Heart left ventricle (tissue), 16 donors: ENCODE results near the gene NAGS. TPM values are rescaled to one million over a fixed set of nuclear protein-coding genes. Genes with fewer than 3 reads are reported as not detected.

Experiments used
- ATAC-seq, 4 donors: fragments of 200-7000 bp; cut with Tn5 transposase; one replicate each; pipeline ENCODE4 v1.9.1; 2020 to 2022; ENCODE audit warnings: moderate library complexity in 4 of 4, mild to moderate bottlenecking in 3 of 4, moderate number of reproducible peaks in 1 of 4
- DNase-seq, 5 donors: peaks; one replicate each; pipeline ENCODE4 v3.0.0-alpha.2; 2020
- H3K27ac ChIP-seq, 12 donors: fragments of 200-600 bp; sonication (generic) in 4 of 12; one replicate each; pipeline versions ENCODE4 v1.5.0 to v1.8.0; 2016 to 2022; ENCODE audit warnings: mild to moderate bottlenecking in 2 of 12
- H3K27me3 ChIP-seq, 9 donors: fragments of 200-600 bp; sonication (generic) in 2 of 9; one replicate each; pipeline versions ENCODE4 v1.5.1 to v1.8.0; 2016 to 2022; ENCODE audit warnings: mild to moderate bottlenecking in 3 of 9
- H3K36me3 ChIP-seq, 9 donors: fragments of 200-600 bp; sonication (generic) in 2 of 9; one replicate each; pipeline versions ENCODE4 v1.5.0 to v1.8.0; 2018 to 2022; ENCODE audit warnings: mild to moderate bottlenecking in 2 of 9
- H3K4me1 ChIP-seq, 12 donors: fragments of 200-600 bp; sonication (generic) in 4 of 12; one replicate each; pipeline versions ENCODE4 v1.5.0 to v1.8.0; 2016 to 2022; ENCODE audit warnings: mild to moderate bottlenecking in 3 of 12
- H3K4me3 ChIP-seq, 12 donors: fragments of 200-600 bp; sonication (generic) in 4 of 12; one replicate each; pipeline versions ENCODE4 v1.5.0 to v1.8.0; 2017 to 2022; ENCODE audit warnings: mild to moderate bottlenecking in 9 of 12, moderate library complexity in 4 of 12
- H3K9me3 ChIP-seq, 12 donors: fragments of 200-600 bp; sonication (generic) in 4 of 12; one replicate each; pipeline versions ENCODE4 v1.5.0 to v1.8.0; 2016 to 2022; ENCODE audit warnings: mild to moderate bottlenecking in 1 of 12
- POLR2A ChIP-seq, 2 donors: fragments of 450-650 bp; IDR thresholded peaks; one replicate each; pipeline ENCODE4 v1.6.1; 2017; ENCODE audit warnings: antibody characterized with exemption in 2 of 2, mild to moderate bottlenecking in 2 of 2, moderate library complexity in 2 of 2
- WGBS, 4 donors: extraction: QIAGEN DNeasy Blood & Tissue Kit in 2 of 4; methylation state at CpG; one replicate each; pipeline versions ENCODE4 v1.1.5 to v1.1.7; 2013 to 2018; 5-methylcytosine and 5-hydroxymethylcytosine counted together
- intact Hi-C, 10 donors: fragments of 100-400 bp; cut with DNase I; formaldehyde crosslinking; loops; one replicate each; pipeline versions ENCODE4 v1.11.1 to v1.14.2; 2022
- polyA plus RNA-seq, 2 donors: library from polyadenylated mRNA; stranded (reverse); fragments of 200-250 nt; gene quantifications; one replicate each; pipeline ENCODE4 v1.2.3, GENCODE V29; 2013
- total RNA-seq, 9 donors: library from RNA; depleted of rRNA in 2 of 9; stranded (reverse); fragments of >200 nt in 2 of 9; fragmentation: NEBNext Ultra II Directional in 3 of 9; extraction: Animal tissue kit (Norgen Biotek cat#: 25700) in 3 of 9; gene quantifications; one replicate each; pipeline versions ENCODE4 v1.1.0 to v1.2.4, GENCODE V29; 2016 to 2023
- TF ChIP-seq, protein P1 (sequence below), 12 donors: fragments of 200-600 bp; sonication (generic) in 4 of 12; IDR thresholded peaks; one replicate each; pipeline versions ENCODE4 v1.5.0 to v1.8.0; 2018 to 2022; ENCODE audit warnings: antibody characterized with exemption in 12 of 12, mild to moderate bottlenecking in 5 of 12
- donor health status: ischemic (EF 13 %, LVEDD 7.1; RV severe dilation, severe dysfunction).
- donor health status: healthy with polysubstance abuse.
- donor health status: DM: no; HTN: yes; CAD: no.
- donor health status: DM: no; HTN: no; CAD: no.
- donor health status: ischemic (EF 25% LVEDD 6.9; RV normal size, moderate dysfunction).
- donor health status: ischemic (EF 25% LVEDD 5.7; RV mildly dilated, moderate dysfunction).
- donor health status: healthy.
- donor health status: DM: yes; HTN: yes; CAD: no.
- donor health status: ischemic (EF 35%, LVEDD 5.7; RV mildly dilated, moderate dysfunction).
- donor health status: nonischemic (EF 11% LVEDD 7.7; RV severe dilation, severe dysfunction).
- donor health status: DM: yes; HTN: yes; CAD: no.
- donor health status: PGD.
- donor health status: ischemic (EF 29% LVEDD 5.4; RV normal size, mild dysfunction).
- donor health status: nonischemic (EF 23%, LVEDD 6.1; RV moderate dilation, normal function).

NAGS gene
- total and polyA plus RNA-seq, 11 donors, result 0.20 to 1.2 (median 0.57) TPM

- intact Hi-C loops, result loop anchor here in 1 of 10 donors (10.0 kb wide), 1 partner anchor 124 kb away; no protein-coding TSS in a partner anchor
- 80 to 92% (median 84%) methylated on average over 4 of the region's 4 CpGs for WGBS, 4 donors
- Histone ChIP-seq H3K27me3 (peaks cover 0 to 26% (median 10%) of the 10 kb centered on the region in 9 donors), H3K27ac (no peak overlapping the region), H3K36me3 (no peaks in the 10 kb centered on the region), H3K4me3 (no peak overlapping the region), H3K9me3 (no peaks in the 10 kb centered on the region), H3K4me1 (peaks cover 0 to 10% (median 7%) of the 10 kb centered on the region in 12 donors)
- DNase-seq (no peak), ATAC-seq (no peak)
- TF ChIP-seq, protein P1, sequence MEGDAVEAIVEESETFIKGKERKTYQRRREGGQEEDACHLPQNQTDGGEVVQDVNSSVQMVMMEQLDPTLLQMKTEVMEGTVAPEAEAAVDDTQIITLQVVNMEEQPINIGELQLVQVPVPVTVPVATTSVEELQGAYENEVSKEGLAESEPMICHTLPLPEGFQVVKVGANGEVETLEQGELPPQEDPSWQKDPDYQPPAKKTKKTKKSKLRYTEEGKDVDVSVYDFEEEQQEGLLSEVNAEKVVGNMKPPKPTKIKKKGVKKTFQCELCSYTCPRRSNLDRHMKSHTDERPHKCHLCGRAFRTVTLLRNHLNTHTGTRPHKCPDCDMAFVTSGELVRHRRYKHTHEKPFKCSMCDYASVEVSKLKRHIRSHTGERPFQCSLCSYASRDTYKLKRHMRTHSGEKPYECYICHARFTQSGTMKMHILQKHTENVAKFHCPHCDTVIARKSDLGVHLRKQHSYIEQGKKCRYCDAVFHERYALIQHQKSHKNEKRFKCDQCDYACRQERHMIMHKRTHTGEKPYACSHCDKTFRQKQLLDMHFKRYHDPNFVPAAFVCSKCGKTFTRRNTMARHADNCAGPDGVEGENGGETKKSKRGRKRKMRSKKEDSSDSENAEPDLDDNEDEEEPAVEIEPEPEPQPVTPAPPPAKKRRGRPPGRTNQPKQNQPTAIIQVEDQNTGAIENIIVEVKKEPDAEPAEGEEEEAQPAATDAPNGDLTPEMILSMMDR (IDR thresholded peaks at IDR 0.05), result no peak
- TF ChIP-seq POLR2A (IDR thresholded peaks at IDR 0.05), result no peak
Measured at GRCh38 chr17:43999024-43999423, 5.4 kb upstream of the NAGS start.

DNA sequence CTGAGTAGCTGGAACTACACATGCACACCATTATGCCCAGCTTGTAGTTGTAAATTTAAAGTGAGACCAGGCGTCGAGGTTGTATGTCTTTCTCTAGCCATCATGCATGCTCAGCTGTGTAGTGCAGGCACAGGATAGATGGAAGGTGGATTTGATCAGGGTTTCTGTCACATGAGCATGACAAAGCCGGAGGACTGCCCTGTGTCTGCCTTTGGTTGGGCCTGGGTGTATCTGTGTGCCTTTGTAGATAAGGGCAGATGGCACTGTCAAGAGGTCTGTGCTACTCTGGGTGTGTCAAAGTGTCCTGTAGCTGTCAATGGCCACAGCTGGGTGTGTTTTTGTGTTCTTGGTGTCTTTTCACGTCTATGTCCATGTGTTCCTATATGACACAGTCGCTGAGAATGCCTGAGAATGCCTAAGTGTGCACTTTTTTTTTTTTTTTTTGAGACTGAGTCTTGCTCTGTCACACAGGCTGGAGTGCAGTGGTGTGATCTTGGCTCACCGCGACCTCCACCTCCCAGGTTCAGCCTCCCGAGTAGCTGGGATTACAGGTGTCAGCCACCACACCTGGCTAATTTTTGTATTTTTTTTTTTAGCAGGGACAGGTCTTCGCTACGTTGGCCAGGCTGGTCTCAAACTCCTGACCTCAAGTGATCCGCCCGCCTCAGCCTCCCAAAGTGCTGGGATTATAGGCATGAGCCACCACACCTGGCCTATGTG is 4.1 kb upstream of the NAGS start:
- TF ChIP-seq, protein P1 (IDR thresholded peaks at IDR 0.05), result no peak
- no peak for TF ChIP-seq POLR2A (IDR thresholded peaks at IDR 0.05)

GRCh38 chr17:44000871-44001460 is 3.5 kb upstream of the NAGS start:
- Histone ChIP-seq H3K36me3 (no peaks in the 10 kb centered on the region), H3K9me3 (no peaks in the 10 kb centered on the region), H3K27me3 (peaks cover 11 to 31% (median 24%) of the 10 kb centered on the region in 9 donors), H3K4me1 (peaks cover under 1 to 18% (median 13%) of the 10 kb centered on the region in 12 donors), H3K4me3 (no peak overlapping the region), H3K27ac (no peak overlapping the region)
- ATAC-seq (no peak), DNase-seq (no peak)
- TF ChIP-seq, protein P1 (IDR thresholded peaks at IDR 0.05), result no peak
- no peak for TF ChIP-seq POLR2A (IDR thresholded peaks at IDR 0.05)
- intact Hi-C loops, result loop anchor here in 2 of 10 donors (10.0 kb wide), 2 partner anchors 114 to 116 kb away; no protein-coding TSS in a partner anchor
- WGBS, 4 donors, result 78 to 86% (median 83%) methylated on average over 6 of the region's 6 CpGs

More for the DNA sequence above, 4.1 kb upstream of the NAGS start:
- Histone ChIP-seq H3K27me3 (peaks cover 9 to 30% (median 17%) of the 10 kb centered on the region in 9 donors), H3K9me3 (no peaks in the 10 kb centered on the region), H3K4me1 (peaks cover 0 to 11% (median 7%) of the 10 kb centered on the region in 12 donors), H3K36me3 (no peaks in the 10 kb centered on the region), H3K27ac (no peak overlapping the region), H3K4me3 (no peak overlapping the region)
- intact Hi-C loops, result loop anchor here in 2 of 10 donors (10.0 kb wide), 2 partner anchors 114 to 116 kb away; no protein-coding TSS in a partner anchor
- no peak for DNase-seq
- WGBS, 4 donors, result 88 to 91% (median 88%) methylated on average over 12 of the region's 12 CpGs
- ATAC-seq, result no peak

- intact Hi-C loops, result loop anchor here in 2 of 10 donors (10.0 kb wide), 2 partner anchors 113 to 117 kb away; no protein-coding TSS in a partner anchor
- no peaks in the 10 kb centered on the region for H3K9me3 ChIP-seq
Measured at GRCh38 chr17:44001461-44001920, 2.9 kb upstream of the NAGS start.

More at GRCh38 chr17:44001461-44001920, 2.9 kb upstream of the NAGS start:
- no peak for TF ChIP-seq POLR2A (IDR thresholded peaks at IDR 0.05)
- TF ChIP-seq, protein P1 (IDR thresholded peaks at IDR 0.05), result no peak
- no peaks in the 10 kb centered on the region for H3K36me3 ChIP-seq
- no peak overlapping the region for H3K27ac ChIP-seq
- H3K27me3 ChIP-seq, result peaks cover 15 to 31% (median 22%) of the 10 kb centered on the region in 9 donors
- H3K4me1 ChIP-seq, result peaks cover 6 to 23% (median 18%) of the 10 kb centered on the region in 12 donors
- no peak for DNase-seq
- 89 to 100% (median 91%) methylated on average over 2 of the region's 2 CpGs for WGBS, 4 donors
- no peak overlapping the region for H3K4me3 ChIP-seq
- ATAC-seq, result no peak
